HG03097 (cell line): ENCODE measurements around the gene ILKAP.

ENCODE experiments used
- ATAC-seq: cut with Tn5 transposase; IDR thresholded peaks from one replicate; pipeline ENCODE4 v1.9.1; 2021; ENCODE audit not compliant: unreplicated experiment, low FRiP score

ILKAP gene

DNA sequence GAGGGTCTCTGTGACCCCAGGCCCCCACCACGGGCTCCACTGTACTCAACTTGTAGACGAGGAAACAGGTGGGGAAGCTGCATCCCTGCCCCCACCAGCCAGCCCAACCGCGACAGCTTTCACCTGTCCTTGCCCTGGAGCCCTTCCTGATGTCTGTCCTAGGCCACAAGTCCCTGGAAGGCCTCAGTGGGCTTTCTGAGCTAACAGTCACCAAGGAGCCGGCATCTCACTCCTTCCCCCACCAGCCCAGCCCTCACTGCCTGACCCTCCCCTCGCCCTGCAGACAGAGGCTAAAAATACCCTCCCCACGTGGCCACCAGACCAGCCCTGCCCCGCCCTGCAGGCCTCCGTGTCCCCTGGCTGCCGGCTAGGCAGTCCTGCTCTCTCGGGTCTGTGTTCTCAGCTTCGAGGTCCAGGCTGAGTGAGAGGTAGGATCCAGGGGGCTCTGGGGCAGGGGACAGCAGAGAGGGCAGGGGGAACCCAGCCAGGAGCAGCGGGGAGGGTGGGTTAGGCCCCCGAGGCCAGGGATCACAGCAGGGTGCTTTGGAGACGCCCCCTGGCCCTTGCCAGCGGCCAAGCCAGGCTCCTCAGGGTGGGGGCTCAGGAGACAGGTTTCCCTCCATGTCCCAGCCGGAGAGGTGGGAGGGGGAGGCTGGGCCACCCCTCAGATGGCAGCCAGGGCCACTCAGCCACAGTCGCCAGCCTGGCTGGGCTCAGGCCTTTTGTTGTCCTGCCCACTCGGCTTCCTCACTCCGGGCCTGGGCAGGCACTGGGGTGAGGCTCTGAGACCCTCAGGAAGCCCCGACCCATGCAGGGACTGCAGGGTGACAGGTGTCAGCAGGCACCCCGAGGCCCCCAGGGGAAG lies 64.9 kb downstream of the ILKAP start, which contains the start of gene KLHL30:
KLHL30 (plus strand) TSS at position 338 of the 865 bp plus-strand sequence. CDS start 2,087 bp downstream, outside the sequence.
- ATAC-seq: no peak

GRCh38 chr2:238137885-238138284 lies 65.6 kb downstream of the ILKAP start:
- ATAC-seq: no peak

GRCh38 chr2:238136820-238137537 lies 66.5 kb downstream of the ILKAP start:
- no peak for ATAC-seq

DNA sequence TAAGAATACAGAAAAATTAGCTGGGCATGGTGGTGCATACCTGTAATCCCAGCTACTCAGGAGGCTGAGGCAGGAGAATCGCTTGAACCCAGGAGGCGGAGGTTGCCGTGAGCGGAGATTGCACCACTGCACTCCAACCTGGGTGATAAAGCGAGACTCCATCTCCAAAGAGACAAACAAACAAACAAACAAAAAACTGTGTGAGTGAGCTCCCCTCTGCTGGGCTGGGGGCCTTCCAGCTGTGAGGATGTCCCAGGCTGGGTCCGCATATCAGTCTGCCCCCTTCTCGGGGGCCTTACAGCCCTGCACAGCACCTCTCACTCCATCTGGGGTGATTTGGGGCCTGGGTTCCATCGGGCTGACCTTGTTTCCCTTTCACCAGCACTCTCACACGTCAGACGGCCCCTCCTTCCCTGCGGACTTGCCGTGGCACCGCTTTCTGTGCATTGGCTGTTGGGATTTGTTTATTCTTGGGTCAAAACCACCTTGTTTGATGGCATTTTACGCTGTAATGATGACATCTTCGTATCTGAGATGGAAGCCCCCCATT lies 67.8 kb downstream of the ILKAP start:
- ATAC-seq: no peak

- no peak for ATAC-seq
These were observed 69.1 kb downstream of the ILKAP start for GRCh38 chr2:238134393-238134785.

DNA sequence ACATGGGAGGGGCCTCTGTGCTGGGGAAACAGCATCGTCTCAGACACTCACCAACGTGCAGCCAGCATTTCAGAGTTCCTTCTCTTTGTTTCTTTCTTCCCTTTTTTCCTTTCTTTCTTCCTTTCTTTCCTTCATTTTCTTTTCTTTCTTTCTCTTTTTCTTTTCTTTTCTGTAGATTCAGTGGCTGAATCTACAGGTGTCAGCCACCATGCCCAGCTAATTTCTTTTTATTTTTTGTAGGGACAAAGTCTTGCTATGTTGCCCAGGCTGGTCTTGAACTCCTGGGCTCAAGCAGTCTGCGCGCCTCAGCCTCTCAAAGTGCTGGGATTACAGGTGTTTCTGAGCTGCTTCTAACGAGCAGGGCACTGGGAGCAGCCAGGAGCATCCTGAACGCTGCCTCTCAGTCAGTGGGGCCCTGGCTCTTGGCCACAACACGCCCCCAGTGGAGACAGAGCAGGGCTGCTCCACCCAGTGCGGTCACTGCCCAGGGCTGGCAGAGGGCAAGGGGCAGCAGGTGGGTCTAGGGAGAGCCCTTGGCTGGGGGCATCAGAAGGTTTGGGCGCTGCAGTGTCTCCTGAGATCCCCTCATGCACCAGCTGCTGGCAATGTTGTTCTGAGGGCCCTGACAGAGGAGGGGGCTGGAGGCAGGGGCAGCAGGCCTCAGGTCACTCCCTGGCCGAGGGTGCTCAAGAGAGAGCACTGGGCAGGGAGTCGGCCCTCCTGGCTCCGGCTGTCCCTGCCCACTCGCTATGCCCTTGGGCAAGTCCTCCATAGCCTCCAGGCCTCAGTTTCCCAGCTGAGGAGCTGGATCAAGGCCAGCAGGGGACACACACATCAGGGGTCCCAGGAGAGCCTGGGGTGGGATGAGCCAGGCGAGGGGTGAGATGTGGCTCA lies 69.7 kb downstream of the ILKAP start:
- ATAC-seq: no peak

DNA sequence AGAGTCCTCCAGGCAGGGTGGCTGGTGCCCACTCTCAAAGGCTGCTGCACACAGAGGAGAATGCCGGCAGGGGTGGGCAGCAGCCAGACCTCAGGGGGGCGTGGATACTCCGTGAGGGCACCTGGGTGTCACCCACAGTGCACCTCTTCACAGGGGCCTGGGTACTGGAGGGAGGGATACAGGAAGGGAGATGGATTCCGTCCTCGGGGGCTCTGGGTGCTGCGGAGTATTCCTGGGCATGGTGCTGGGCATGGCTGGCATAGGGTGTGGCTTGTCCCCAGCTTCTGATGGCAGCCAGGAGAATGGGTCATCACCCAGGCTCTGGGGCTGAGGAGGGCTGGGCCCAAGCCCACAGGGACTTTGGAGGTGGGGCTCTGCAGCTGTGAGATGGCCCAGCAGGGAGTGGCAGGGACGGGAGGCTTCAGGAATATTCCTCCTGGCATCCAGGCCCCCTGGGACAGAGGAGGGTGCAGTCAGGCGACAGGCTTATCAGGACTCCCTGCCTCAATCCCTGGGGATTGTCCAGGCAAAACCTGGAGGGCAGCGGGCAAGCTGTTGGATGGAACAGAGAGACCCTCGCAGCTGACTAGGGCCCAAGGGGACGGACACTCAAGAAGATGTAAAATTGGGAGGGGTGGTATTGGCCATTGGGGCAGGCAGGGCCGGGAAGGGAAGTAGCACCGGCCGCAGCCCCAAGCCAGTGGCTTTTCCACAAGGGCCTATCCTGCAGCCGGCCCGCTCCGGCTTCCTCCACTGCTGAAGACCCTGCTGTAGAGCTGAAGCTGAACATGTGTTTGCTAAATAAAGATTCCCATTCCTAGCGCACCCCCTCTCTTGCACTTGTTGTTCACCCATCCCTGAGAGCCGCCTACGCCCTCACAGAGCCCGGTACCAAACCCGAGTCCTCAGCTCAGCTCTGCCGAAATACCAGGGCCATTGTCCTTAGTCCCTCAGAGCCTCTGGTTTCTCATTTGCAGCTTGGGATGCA lies 70.7 kb downstream of the ILKAP start:
- no peak for ATAC-seq

GRCh38 chr2:238131761-238132462 lies 71.6 kb downstream of the ILKAP start:
- ATAC-seq: no peak

- ATAC-seq: no peak
These were observed 72.5 kb downstream of the ILKAP start for GRCh38 chr2:238130696-238131628.

- no peak for ATAC-seq
These were observed 73.3 kb downstream of the ILKAP start for GRCh38 chr2:238130111-238130695.

- ATAC-seq: no peak
These were observed 74.1 kb downstream of the ILKAP start for GRCh38 chr2:238129166-238130010.

DNA sequence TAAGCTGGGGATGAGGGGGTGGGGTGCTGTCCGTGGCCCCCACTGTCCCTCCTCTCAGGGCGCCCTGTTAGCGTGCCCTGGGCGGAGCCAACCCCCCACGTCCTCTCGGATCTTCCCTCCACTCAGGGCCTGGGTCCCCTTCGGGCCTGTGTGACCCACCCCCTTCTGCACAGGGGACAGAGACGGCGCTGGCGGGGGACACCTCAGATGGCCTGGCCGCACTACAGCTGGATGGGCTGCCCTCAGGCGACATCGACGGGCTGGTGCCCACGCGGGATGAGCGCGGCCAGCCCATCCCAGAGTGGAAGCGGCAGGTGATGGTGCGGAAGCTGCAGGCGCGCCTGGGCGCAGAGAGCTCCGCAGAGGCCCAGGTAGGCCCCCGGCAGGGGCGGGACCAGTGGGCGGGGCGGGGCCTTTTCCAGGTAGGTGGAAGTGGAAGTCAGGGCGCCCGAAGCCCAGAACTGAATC lies 74.9 kb downstream of the ILKAP start:
- ATAC-seq: no peak

- no peak for ATAC-seq
These were observed 75.4 kb downstream of the ILKAP start for GRCh38 chr2:238128061-238128440.

DNA sequence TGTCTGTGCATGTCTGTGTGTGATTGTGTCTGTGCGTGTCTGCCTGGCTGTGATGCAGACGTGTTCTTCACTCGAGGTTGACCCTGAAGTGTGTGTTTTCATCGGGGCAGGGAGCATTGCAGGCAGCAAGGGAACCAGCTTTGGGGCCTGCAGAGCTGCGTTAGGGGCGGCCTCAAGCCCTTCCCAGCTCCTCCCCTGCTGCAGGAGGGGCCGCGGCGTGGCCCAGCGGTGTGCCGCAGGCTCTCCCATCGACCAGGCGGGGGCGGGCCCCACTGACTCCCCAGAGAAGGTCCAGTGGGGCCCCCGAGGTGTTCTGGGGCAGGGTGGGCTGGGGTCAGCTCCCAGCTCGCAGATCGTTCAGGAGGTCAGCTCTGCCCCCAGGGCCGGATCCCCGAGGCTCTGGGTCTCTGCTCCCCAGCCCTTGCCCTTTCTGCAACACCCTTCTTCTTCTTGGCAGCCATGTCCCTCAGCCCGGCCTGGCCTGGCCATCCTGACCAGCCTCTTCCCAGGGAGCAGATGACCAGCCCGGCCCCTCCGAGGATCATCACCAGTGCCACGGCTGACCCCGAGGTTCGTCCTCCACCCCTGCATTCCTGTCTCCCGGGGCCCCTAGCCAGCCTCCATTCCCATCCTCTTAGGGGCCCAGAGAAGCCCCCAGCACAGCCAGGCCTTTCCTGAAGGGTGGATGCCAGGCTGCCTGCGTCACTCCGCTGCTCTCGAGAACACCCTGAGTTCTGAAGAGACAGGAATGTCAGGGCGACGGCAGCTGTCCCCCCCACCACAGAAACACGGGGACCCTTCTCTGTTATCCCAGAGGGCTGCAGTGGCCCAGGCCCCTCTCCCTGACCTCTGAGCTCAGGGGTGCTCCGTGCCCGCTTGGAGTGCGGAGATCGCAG lies 76.1 kb downstream of the ILKAP start:
- no peak for ATAC-seq

- no peak for ATAC-seq
These were observed 76.7 kb downstream of the ILKAP start for GRCh38 chr2:238126775-238127164.
